ENCODE data around the gene PDE2A. TPM values are rescaled to one million over a fixed set of nuclear protein-coding genes. Genes with fewer than 3 reads are reported as not detected.

Gene PDE2A
- total RNA-seq, 4 donors from 2014 or later, result 13.4 to 26.6 (median 21.9) TPM

- no peak for DNase-seq
- H3K9me3 ChIP-seq, result no peaks in the 10 kb centered on the region
- peaks cover 0 to 14% of the 10 kb centered on the region in 2 donors for H3K36me3 ChIP-seq
- no peaks in the 10 kb centered on the region for H3K4me1 ChIP-seq
- H3K27me3 ChIP-seq, result peaks cover 4 to 14% (median 5%) of the 10 kb centered on the region in 3 donors
- no peak overlapping the region for H3K4me3 ChIP-seq
- intact Hi-C loops (cut with DNase I; ENCODE audit: low total_unique reads), result loop anchor here (2.0 kb wide), 1 partner anchor 99 kb away; no protein-coding TSS in a partner anchor
- in situ Hi-C loops (cut with MboI; ENCODE audit: low sequenced_read_pairs in 4 of 4), result no loop called here
- no peak for ATAC-seq
- no peak for TF ChIP-seq POLR2A (IDR thresholded peaks at IDR 0.05)
- TF ChIP-seq, protein P1, sequence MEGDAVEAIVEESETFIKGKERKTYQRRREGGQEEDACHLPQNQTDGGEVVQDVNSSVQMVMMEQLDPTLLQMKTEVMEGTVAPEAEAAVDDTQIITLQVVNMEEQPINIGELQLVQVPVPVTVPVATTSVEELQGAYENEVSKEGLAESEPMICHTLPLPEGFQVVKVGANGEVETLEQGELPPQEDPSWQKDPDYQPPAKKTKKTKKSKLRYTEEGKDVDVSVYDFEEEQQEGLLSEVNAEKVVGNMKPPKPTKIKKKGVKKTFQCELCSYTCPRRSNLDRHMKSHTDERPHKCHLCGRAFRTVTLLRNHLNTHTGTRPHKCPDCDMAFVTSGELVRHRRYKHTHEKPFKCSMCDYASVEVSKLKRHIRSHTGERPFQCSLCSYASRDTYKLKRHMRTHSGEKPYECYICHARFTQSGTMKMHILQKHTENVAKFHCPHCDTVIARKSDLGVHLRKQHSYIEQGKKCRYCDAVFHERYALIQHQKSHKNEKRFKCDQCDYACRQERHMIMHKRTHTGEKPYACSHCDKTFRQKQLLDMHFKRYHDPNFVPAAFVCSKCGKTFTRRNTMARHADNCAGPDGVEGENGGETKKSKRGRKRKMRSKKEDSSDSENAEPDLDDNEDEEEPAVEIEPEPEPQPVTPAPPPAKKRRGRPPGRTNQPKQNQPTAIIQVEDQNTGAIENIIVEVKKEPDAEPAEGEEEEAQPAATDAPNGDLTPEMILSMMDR (IDR thresholded peaks at IDR 0.05 in 4 of 5, conservative IDR thresholded peaks at IDR 0.05 in 1 of 5), result no peak
- no peak overlapping the region for H3K27ac ChIP-seq
Observed at GRCh38 chr11:72583616-72584292, 90.5 kb downstream of the PDE2A start.

DNA sequence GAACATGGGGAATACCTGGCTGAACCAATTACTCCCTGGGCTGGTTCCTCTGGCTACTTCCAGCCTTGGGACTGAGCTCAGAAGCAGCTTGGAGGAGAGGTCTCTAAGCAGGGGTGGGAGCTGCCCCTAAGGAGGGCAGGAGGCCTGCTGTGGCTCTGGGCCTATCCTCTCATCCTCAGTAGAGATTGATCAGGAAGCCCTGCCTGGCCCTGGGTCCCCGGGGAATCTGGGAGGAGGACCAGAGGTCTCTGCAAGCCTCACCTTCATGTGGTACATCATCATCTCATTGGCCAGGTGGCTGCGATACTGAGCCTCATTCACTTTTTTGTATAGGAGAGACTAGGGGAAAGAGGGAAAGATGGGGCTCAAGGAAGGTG lies 91.1 kb downstream of the PDE2A start:
- H3K27ac ChIP-seq, result no peak overlapping the region
- H3K4me3 ChIP-seq, result no peak overlapping the region
- H3K36me3 ChIP-seq, result peaks cover 0 to 14% of the 10 kb centered on the region in 2 donors
- no peaks in the 10 kb centered on the region for H3K9me3 ChIP-seq
- peaks cover 4 to 13% (median 5%) of the 10 kb centered on the region in 3 donors for H3K27me3 ChIP-seq
- intact Hi-C loops (cut with DNase I; ENCODE audit: low total_unique reads), result no loop called here
- ATAC-seq (no peak), DNase-seq (no peak)
- in situ Hi-C loops (cut with MboI; ENCODE audit: low sequenced_read_pairs in 4 of 4), result no loop called here
- TF ChIP-seq, protein P1 (IDR thresholded peaks at IDR 0.05 in 4 of 5, conservative IDR thresholded peaks at IDR 0.05 in 1 of 5), result no peak
- TF ChIP-seq POLR2A (IDR thresholded peaks at IDR 0.05), result no peak
- no peaks in the 10 kb centered on the region for H3K4me1 ChIP-seq

GRCh38 chr11:72582206-72583176 lies 91.7 kb downstream of the PDE2A start:
- in situ Hi-C loops (cut with MboI; ENCODE audit: low sequenced_read_pairs in 4 of 4) (no loop called here), intact Hi-C loops (cut with DNase I; ENCODE audit: low total_unique reads) (no loop called here)
- no peaks in the 10 kb centered on the region for H3K4me1 ChIP-seq
- no peak overlapping the region for H3K27ac ChIP-seq
- peaks cover 4 to 13% (median 5%) of the 10 kb centered on the region in 3 donors for H3K27me3 ChIP-seq
- TF ChIP-seq, protein P1 (IDR thresholded peaks at IDR 0.05 in 4 of 5, conservative IDR thresholded peaks at IDR 0.05 in 1 of 5), result no peak
- TF ChIP-seq POLR2A (IDR thresholded peaks at IDR 0.05), result no peak
- no peaks in the 10 kb centered on the region for H3K9me3 ChIP-seq
- ATAC-seq, result no peak
- H3K36me3 ChIP-seq, result peaks cover 0 to 14% of the 10 kb centered on the region in 2 donors
- no peak overlapping the region for H3K4me3 ChIP-seq
- DNase-seq, result no peak

DNA sequence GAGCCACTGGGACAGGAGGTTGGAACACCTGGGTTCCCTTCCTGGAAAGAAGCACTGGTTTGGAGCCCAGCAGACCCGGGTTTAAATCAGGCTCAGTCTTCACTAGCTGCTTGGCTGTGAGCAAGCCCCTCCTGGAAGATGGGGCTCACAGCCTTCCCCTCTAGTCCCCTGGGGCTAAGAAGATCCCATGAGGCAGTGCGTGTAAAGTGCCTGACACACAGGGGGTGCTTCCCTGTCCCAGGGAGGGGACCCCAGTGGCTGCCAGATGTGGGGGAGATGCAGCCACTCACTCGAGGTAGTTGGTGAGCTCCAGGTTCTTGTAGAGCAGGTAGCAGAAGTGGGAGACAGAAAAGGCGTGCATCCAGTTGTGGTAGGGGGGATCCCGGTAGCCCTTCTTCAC lies 93.2 kb downstream of the PDE2A start:
- intact Hi-C loops (cut with DNase I; ENCODE audit: low total_unique reads), result no loop called here
- no peak for DNase-seq
- ATAC-seq, result no peak
- in situ Hi-C loops (cut with MboI; ENCODE audit: low sequenced_read_pairs in 4 of 4), result no loop called here
- no peak overlapping the region for H3K27ac ChIP-seq
- H3K4me1 ChIP-seq, result no peaks in the 10 kb centered on the region
- peaks cover 0 to 14% of the 10 kb centered on the region in 2 donors for H3K36me3 ChIP-seq
- no peak for TF ChIP-seq POLR2A (IDR thresholded peaks at IDR 0.05)
- TF ChIP-seq, protein P1 (IDR thresholded peaks at IDR 0.05 in 4 of 5, conservative IDR thresholded peaks at IDR 0.05 in 1 of 5), result no peak
- H3K9me3 ChIP-seq, result no peaks in the 10 kb centered on the region
- no peak overlapping the region for H3K4me3 ChIP-seq
- H3K27me3 ChIP-seq, result peaks cover 4 to 13% (median 5%) of the 10 kb centered on the region in 3 donors

Data from gastrocnemius medialis (tissue), 4 donors.